HCT116 (cell line): Measurements from ENCODE around the gene VSIG10. TPM values are rescaled to one million over a fixed set of nuclear protein-coding genes. Genes with fewer than 3 reads are reported as not detected.

ENCODE experiments used
- ATAC-seq: fragments of 200-7000 bp; cut with Tn5 transposase; 2 replicates; pipeline ENCODE4 v1.9.1; 2020; ENCODE audit warnings: mild to moderate bottlenecking, moderate library complexity
- BruUV-seq: library from RNA; stranded (reverse); fragments of 400-500 nt; replicated peaks from 2 replicates; lab custom pipeline; 2021; lab: Mats Ljungman, UMichigan
- CTCF ChIA-PET: fragments of 300-600 bp; sonication (Branson Sonifier 250); formaldehyde crosslinking; loops from one replicate; lab custom pipeline; 2021; ENCODE audit warnings: antibody characterized with exemption; lab: Charles Lee
- POLR2A ChIA-PET: fragments of 300-600, 350-600 bp; sonication (Branson Sonifier 250); formaldehyde crosslinking; loops from one replicate; lab custom pipeline; 2021; ENCODE audit warnings: antibody characterized with exemption; lab: Charles Lee
- RAD21 ChIA-PET, 2 experiments: fragments of 300-600 bp; sonication (Branson Sonifier 250); formaldehyde crosslinking; loops; one replicate each; lab custom pipeline; 2023; ENCODE audit warnings: low total read pairs in 2 of 2; ENCODE audit not compliant: uncharacterized antibody in 2 of 2, unreplicated experiment in 2 of 2, low non-redundant PET in 1 of 2; lab: Charles Lee
- DNase-seq: peaks from one replicate; pipeline ENCODE4 v3.0.0-alpha.2; 2010; ENCODE audit warnings: low read depth, low spot score
- H2AFZ ChIP-seq: fragments of 200-600 bp; shearing (Covaris generic), sonication (generic); 2 replicates; pipeline ENCODE4 v1.6.1; 2017; ENCODE audit warnings: low read depth, mixed run types, mixed read lengths, antibody characterized with exemption, low read length; ENCODE audit not compliant: poor library complexity, severe bottlenecking
- H3K27ac ChIP-seq: 2 replicates; pipeline ENCODE4 v1.5.1; 2012; ENCODE audit warnings: low read depth, low read length
- H3K27me3 ChIP-seq: fragments of 200-600 bp; sonication (generic); 2 replicates; pipeline ENCODE4 v1.6.1; 2016; ENCODE audit warnings: mixed run types, low read length, mixed read lengths; ENCODE audit not compliant: insufficient read depth
- H3K36me3 ChIP-seq, 2 experiments: fragments of 200-500 bp in 1 of 2; fragments of 200-600 bp in 1 of 2; sonication (Bioruptor generic) in 1 of 2; sonication (generic) in 1 of 2; 2 replicates each; pipeline versions ENCODE4 v1.5.1 to v1.6.1; 2014 to 2016; ENCODE audit warnings: low read length in 2 of 2, inconsistent platforms in 1 of 2, mixed read lengths in 1 of 2, mixed run types in 1 of 2; ENCODE audit not compliant: insufficient read depth in 2 of 2, control insufficient read depth in 1 of 2
- H3K4me1 ChIP-seq, 2 experiments: fragments of 200-600 bp in 1 of 2; sonication (generic) in 1 of 2; 2 replicates each; pipeline versions ENCODE4 v1.5.1 to v1.6.1; 2012 to 2017; ENCODE audit warnings: low read length in 2 of 2, inconsistent platforms in 1 of 2, mild to moderate bottlenecking in 1 of 2, mixed read lengths in 1 of 2, mixed run types in 1 of 2, moderate library complexity in 1 of 2; ENCODE audit not compliant: insufficient read depth in 2 of 2, control insufficient read depth in 1 of 2
- H3K4me2 ChIP-seq: fragments of 200-600 bp; sonication (generic); 2 replicates; pipeline ENCODE4 v1.6.1; 2017; ENCODE audit warnings: mixed run types, low read length, mixed read lengths
- H3K4me3 ChIP-seq, 2 experiments: fragments of 200-600 bp in 1 of 2; sonication (generic) in 1 of 2; replicated peaks in 1 of 2; 2 replicates each; pipeline ENCODE4 v1.5.1; 2011 to 2016; ENCODE audit warnings: low read length in 2 of 2, control low read depth in 1 of 2, low read depth in 1 of 2, mild to moderate bottlenecking in 1 of 2, mixed read lengths in 1 of 2, mixed run types in 1 of 2
- H3K79me2 ChIP-seq: fragments of 200-600 bp; sonication (generic); 2 replicates; pipeline ENCODE4 v1.6.1; 2017; ENCODE audit warnings: mild to moderate bottlenecking, mixed run types, low read length, moderate library complexity, mixed read lengths; ENCODE audit not compliant: insufficient read depth
- H3K9ac ChIP-seq: fragments of 200-600 bp; sonication (generic); 2 replicates; pipeline ENCODE4 v1.6.1; 2016; ENCODE audit warnings: low read length, mixed read lengths
- H3K9me2 ChIP-seq: fragments of 200-600 bp; sonication (generic), shearing (Covaris generic); 2 replicates; pipeline ENCODE4 v1.6.1; 2017; ENCODE audit warnings: mixed run types, mild to moderate bottlenecking, moderate library complexity; ENCODE audit not compliant: insufficient read depth
- H3K9me3 ChIP-seq, 2 experiments: fragments of 200-500 bp in 1 of 2; fragments of 200-600 bp in 1 of 2; sonication (Bioruptor generic) in 1 of 2; sonication (generic) in 1 of 2; 2 replicates each; pipeline ENCODE4 v1.6.1; 2014 to 2017; ENCODE audit warnings: low read length in 2 of 2, mixed read lengths in 2 of 2, inconsistent platforms in 1 of 2, low read depth in 1 of 2, mild to moderate bottlenecking in 1 of 2, mixed run types in 1 of 2, moderate library complexity in 1 of 2; ENCODE audit not compliant: control insufficient read depth in 1 of 2, insufficient read depth in 1 of 2
- H4K20me1 ChIP-seq: fragments of 200-600 bp; sonication (generic), shearing (Covaris generic); 2 replicates; pipeline ENCODE4 v1.6.1; 2017; ENCODE audit warnings: mixed run types, mild to moderate bottlenecking, moderate library complexity; ENCODE audit not compliant: insufficient read depth
- CTCF ChIP-seq, 3 experiments: fragments of 200-600 bp in 1 of 3; sonication (generic) in 1 of 3; IDR thresholded peaks in 2 of 3; conservative IDR thresholded peaks in 1 of 3; 2 replicates each; pipeline ENCODE4 v1.5.1; 2012 to 2017; ENCODE audit warnings: low read depth in 2 of 3, low read length in 2 of 3, antibody characterized with exemption in 1 of 3, borderline replicate concordance in 1 of 3, control low read depth in 1 of 3, mild to moderate bottlenecking in 1 of 3, mixed read lengths in 1 of 3, mixed run types in 1 of 3, moderate library complexity in 1 of 3; ENCODE audit not compliant: insufficient read depth in 1 of 3
- RAD21 ChIP-seq: IDR thresholded peaks from 2 replicates; pipeline ENCODE4 v1.6.1; 2012; ENCODE audit warnings: low read depth, mild to moderate bottlenecking
- ZFX ChIP-seq: fragments of 450-650 bp; IDR thresholded peaks from 2 replicates; pipeline ENCODE4 v1.6.1; 2017
- intact Hi-C: fragments of 100-400 bp; cut with micrococcal nuclease; formaldehyde crosslinking; loops from 2 replicates; pipeline ENCODE4 v1.10.0; 2022
- total RNA-seq: library from RNA; stranded (reverse); gene quantifications from one replicate; pipeline ENCODE4 v1.2.1, GENCODE V29; 2021; ENCODE audit not compliant: unreplicated experiment

The VSIG10 gene
- total RNA-seq, 1 experiment from 2014 or later = 42.6 TPM

- CTCF ChIA-PET = interaction anchor here (1.0 to 2.1 kb wide), 3 partner anchors 10 to 190 kb away, joined by 4 to 7 read pairs (median 6); no protein-coding TSS in a partner anchor
Observed at GRCh38 chr12:118064608-118065007, 39.2 kb downstream of the VSIG10 start.

More at GRCh38 chr12:118064608-118065007, 39.2 kb downstream of the VSIG10 start:
- no peak for DNase-seq
- no peaks in the 10 kb centered on the region for H3K9me2 ChIP-seq
- H2AFZ ChIP-seq = no peak overlapping the region
- peak in 2 of 3 experiments; percentile 30 to 42; a peak in 4 of 6 replicates for TF ChIP-seq CTCF (IDR thresholded peaks at IDR 0.05 in 2 of 3, conservative IDR thresholded peaks at IDR 0.05 in 1 of 3; ENCODE audit: borderline replicate concordance in 1 of 3, insufficient read depth in 1 of 3, low read depth in 2 of 3, low read length in 2 of 3)
- no peak for TF ChIP-seq ZFX
- TF ChIP-seq RAD21 = 0 out of 2 replicates have a peak, but pooled peaks have one; percentile 3
- ChIA-PET POLR2A (no interaction called here), RAD21 (no interaction called here)
- H3K27me3 ChIP-seq = no peaks in the 10 kb centered on the region
- no peak overlapping the region for H3K4me2 ChIP-seq
- no peak; the same call in 1 of the 2 replicates for ATAC-seq
- H3K9ac ChIP-seq = no peak overlapping the region
- H3K36me3 ChIP-seq = peaks cover 0 to 5% of the 10 kb centered on the region in 2 experiments; a peak in 1 of 4 replicates
- H3K9me3 ChIP-seq = no peaks in the 10 kb centered on the region
- H3K79me2 ChIP-seq = peaks cover 10% of the 10 kb centered on the region
- H4K20me1 ChIP-seq = no peaks in the 10 kb centered on the region
- H3K4me1 ChIP-seq = peaks cover 21 to 29% of the 10 kb centered on the region in 2 experiments
- intact Hi-C loops = loop anchor here (5.0 kb wide), 1 partner anchor 38 kb away; the partner anchor contains the start of gene VSIG10
- BruUV-seq = no TSS peak
- H3K4me3 ChIP-seq = no peak overlapping the region
- H3K27ac ChIP-seq = no peak overlapping the region
